Body of pancreas (tissue), 4 donors: Measurements from ENCODE around the gene POLR1A.

Experiments
- POLR2A ChIP-seq, 3 donors: fragments of 450-650 bp; IDR thresholded peaks; one replicate each; pipeline ENCODE4 v1.6.1; 2016; ENCODE audit warnings: antibody characterized with exemption in 3 of 3, mild to moderate bottlenecking in 2 of 3
- TF ChIP-seq, protein P1 (sequence below), 7 experiments: fragments of 450-650 bp in 4 of 7; fragments of 200-600 bp in 3 of 7; sonication (generic) in 3 of 7; IDR thresholded peaks; one replicate each; pipeline ENCODE4 v1.5.1; 2016 to 2019; ENCODE audit warnings: antibody characterized with exemption in 7 of 7

DNA sequence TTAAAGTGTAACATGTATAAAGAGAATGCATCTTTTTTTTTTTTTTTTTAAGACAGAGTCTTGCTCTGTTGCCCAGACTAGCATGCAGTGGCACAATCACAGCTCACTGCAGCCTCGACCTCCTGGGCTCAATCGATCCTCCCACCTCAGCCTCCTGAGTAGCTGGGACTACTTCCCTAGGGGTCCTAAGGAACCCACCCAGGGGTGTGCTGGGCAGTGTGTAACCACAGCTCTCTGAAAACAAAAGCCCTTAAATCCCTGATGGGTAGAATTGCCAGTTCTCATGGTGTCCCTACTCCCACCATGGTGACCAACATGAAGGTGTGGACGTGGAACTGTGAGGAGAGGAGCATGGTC, 111.3 kb downstream of the POLR1A start:
- TF ChIP-seq, protein P1, sequence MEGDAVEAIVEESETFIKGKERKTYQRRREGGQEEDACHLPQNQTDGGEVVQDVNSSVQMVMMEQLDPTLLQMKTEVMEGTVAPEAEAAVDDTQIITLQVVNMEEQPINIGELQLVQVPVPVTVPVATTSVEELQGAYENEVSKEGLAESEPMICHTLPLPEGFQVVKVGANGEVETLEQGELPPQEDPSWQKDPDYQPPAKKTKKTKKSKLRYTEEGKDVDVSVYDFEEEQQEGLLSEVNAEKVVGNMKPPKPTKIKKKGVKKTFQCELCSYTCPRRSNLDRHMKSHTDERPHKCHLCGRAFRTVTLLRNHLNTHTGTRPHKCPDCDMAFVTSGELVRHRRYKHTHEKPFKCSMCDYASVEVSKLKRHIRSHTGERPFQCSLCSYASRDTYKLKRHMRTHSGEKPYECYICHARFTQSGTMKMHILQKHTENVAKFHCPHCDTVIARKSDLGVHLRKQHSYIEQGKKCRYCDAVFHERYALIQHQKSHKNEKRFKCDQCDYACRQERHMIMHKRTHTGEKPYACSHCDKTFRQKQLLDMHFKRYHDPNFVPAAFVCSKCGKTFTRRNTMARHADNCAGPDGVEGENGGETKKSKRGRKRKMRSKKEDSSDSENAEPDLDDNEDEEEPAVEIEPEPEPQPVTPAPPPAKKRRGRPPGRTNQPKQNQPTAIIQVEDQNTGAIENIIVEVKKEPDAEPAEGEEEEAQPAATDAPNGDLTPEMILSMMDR (IDR thresholded peaks at IDR 0.05), result no peak
- no peak for TF ChIP-seq POLR2A (IDR thresholded peaks at IDR 0.05)
